CD4-positive, alpha-beta T cell (primary cell): ENCODE results near the gene RAB7A. TPM values are rescaled to one million over a fixed set of nuclear protein-coding genes. Genes with fewer than 3 reads are reported as not detected.

Experiments
- ATAC-seq: fragments of 200-7000 bp; cut with Tn5 transposase; one replicate; pipeline ENCODE4 v1.10.0; 2022; ENCODE audit warnings: mild to moderate bottlenecking; ENCODE audit not compliant: poor library complexity
- CTCF ChIA-PET: fragments of 350-600 bp; sonication (Branson Sonifier 250); formaldehyde crosslinking; loops from one replicate; lab custom pipeline; 2021; ENCODE audit warnings: antibody characterized with exemption, inconsistent platforms; lab: Charles Lee
- POLR2A ChIA-PET: fragments of 350-600 bp; sonication (Branson Sonifier 250); formaldehyde crosslinking; loops from one replicate; lab custom pipeline; 2021; ENCODE audit warnings: antibody characterized with exemption, inconsistent platforms; lab: Charles Lee
- DNase-seq, 14 experiments: peaks; one replicate each; pipeline ENCODE4 v3.0.0-alpha.2; 2013 to 2020; ENCODE audit warnings: mixed read lengths in 2 of 14
- H3K27ac ChIP-seq, 2 donors: one replicate each; pipeline versions ENCODE4 v1.5.1 to v1.7.0; 2013; ENCODE audit warnings: low read length in 2 of 2, low read depth in 1 of 2, mild to moderate bottlenecking in 1 of 2
- H3K27me3 ChIP-seq, 2 experiments: 1 replicate in 1 of 2; 2 replicates in 1 of 2; pipeline versions ENCODE4 v1.6.1 to v1.7.0; 2013; ENCODE audit warnings: low read length in 2 of 2, control low read depth in 1 of 2, mild to moderate bottlenecking in 1 of 2, moderate library complexity in 1 of 2; ENCODE audit not compliant: insufficient read depth in 2 of 2, control insufficient read depth in 1 of 2
- H3K36me3 ChIP-seq: one replicate; pipeline ENCODE4 v1.6.1; 2013; ENCODE audit warnings: low read length, control low read depth; ENCODE audit not compliant: insufficient read depth
- H3K4me1 ChIP-seq: one replicate; pipeline ENCODE4 v1.6.1; 2013; ENCODE audit warnings: low read length, control low read depth; ENCODE audit not compliant: insufficient read depth
- H3K4me3 ChIP-seq: one replicate; pipeline ENCODE4 v1.5.1; 2013; ENCODE audit warnings: mild to moderate bottlenecking, low read length, moderate library complexity
- H3K9me3 ChIP-seq, 2 experiments: 1 replicate in 1 of 2; 2 replicates in 1 of 2; pipeline versions ENCODE4 v1.6.1 to v1.7.0; 2013; ENCODE audit warnings: low read length in 2 of 2, mild to moderate bottlenecking in 2 of 2, control low read depth in 1 of 2, moderate library complexity in 1 of 2; ENCODE audit not compliant: control insufficient read depth in 1 of 2, insufficient read depth in 1 of 2
- H3K27ac Mint-ChIP-seq: one replicate; pipeline ENCODE4 v1.8.0; 2020; ENCODE audit warnings: mixed read lengths
- H3K27me3 Mint-ChIP-seq: one replicate; pipeline ENCODE4 v1.8.0; 2021; ENCODE audit warnings: mixed read lengths
- H3K36me3 Mint-ChIP-seq: one replicate; pipeline ENCODE4 v1.8.0; 2021; ENCODE audit warnings: low read depth, mixed read lengths
- H3K4me1 Mint-ChIP-seq: one replicate; pipeline ENCODE4 v1.8.0; 2021; ENCODE audit warnings: low read depth, mixed read lengths
- H3K4me3 Mint-ChIP-seq: one replicate; pipeline ENCODE4 v1.8.0; 2020; ENCODE audit warnings: mild to moderate bottlenecking, mixed read lengths
- H3K9me3 Mint-ChIP-seq: one replicate; pipeline ENCODE4 v1.8.0; 2020; ENCODE audit warnings: mixed read lengths
- intact Hi-C, 2 experiments: fragments of 100-400 bp; cut with DNase I in 1 of 2; cut with micrococcal nuclease in 1 of 2; formaldehyde crosslinking; loops; one replicate each; pipeline versions ENCODE4 v1.15.1 to v1.9.0; 2023 to 2025; cut with DNase I, micrococcal nuclease
- total RNA-seq, 174 experiments: library from RNA in 2 of 174; stranded (reverse) in 2 of 174; gene quantifications; one replicate each; pipeline ENCODE4 v1.2.3 and lab custom pipeline; 2021 to 2026
- TF ChIP-seq, protein P1 (sequence below): fragments of 200-600 bp; IDR thresholded peaks from one replicate; pipeline ENCODE4 v1.8.0; 2022; ENCODE audit warnings: antibody characterized with exemption, mild to moderate bottlenecking

RAB7A gene
- total RNA-seq, 2 experiments from 2014 or later: 113 to 121 TPM

GRCh38 chr3:128846486-128846891 is 120.5 kb downstream of the RAB7A start:
- DNase-seq: peak in 1 of 14 experiments; percentile 6
- Histone ChIP-seq H3K27ac (peak overlapping the region; percentile 7 to 18), H3K27me3 (no peaks in the 10 kb centered on the region), H3K4me3 (peak overlapping the region; percentile 58), H3K9me3 (no peaks in the 10 kb centered on the region), H3K36me3 (no peaks in the 10 kb centered on the region), H3K4me1 (peaks cover 21% of the 10 kb centered on the region)
- peak; percentile 24 for ATAC-seq
- H3K4me3 Mint-ChIP-seq: peak overlapping the region; percentile 72
- no peaks in the 10 kb centered on the region for H3K36me3 Mint-ChIP-seq
- H3K9me3 Mint-ChIP-seq: no peaks in the 10 kb centered on the region
- POLR2A ChIA-PET: interaction anchor here (0.7 to 5.0 kb wide), 7 partner anchors 33 to 229 kb away, joined by 3 to 37 read pairs (median 7); partner anchors contain the start of gene ACAD9
- TF ChIP-seq, protein P1, sequence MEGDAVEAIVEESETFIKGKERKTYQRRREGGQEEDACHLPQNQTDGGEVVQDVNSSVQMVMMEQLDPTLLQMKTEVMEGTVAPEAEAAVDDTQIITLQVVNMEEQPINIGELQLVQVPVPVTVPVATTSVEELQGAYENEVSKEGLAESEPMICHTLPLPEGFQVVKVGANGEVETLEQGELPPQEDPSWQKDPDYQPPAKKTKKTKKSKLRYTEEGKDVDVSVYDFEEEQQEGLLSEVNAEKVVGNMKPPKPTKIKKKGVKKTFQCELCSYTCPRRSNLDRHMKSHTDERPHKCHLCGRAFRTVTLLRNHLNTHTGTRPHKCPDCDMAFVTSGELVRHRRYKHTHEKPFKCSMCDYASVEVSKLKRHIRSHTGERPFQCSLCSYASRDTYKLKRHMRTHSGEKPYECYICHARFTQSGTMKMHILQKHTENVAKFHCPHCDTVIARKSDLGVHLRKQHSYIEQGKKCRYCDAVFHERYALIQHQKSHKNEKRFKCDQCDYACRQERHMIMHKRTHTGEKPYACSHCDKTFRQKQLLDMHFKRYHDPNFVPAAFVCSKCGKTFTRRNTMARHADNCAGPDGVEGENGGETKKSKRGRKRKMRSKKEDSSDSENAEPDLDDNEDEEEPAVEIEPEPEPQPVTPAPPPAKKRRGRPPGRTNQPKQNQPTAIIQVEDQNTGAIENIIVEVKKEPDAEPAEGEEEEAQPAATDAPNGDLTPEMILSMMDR: peak; percentile 41
- peaks cover 14% of the 10 kb centered on the region for H3K4me1 Mint-ChIP-seq
- peak overlapping the region; percentile 55 for H3K27ac Mint-ChIP-seq
- H3K27me3 Mint-ChIP-seq: no peaks in the 10 kb centered on the region
- CTCF ChIA-PET: interaction anchor here (0.9 to 3.7 kb wide), 15 partner anchors 10 to 238 kb away, joined by 3 to 45 read pairs (median 4); partner anchors contain the start of genes ACAD9 and RAB7A
- intact Hi-C loops: loop anchor here (1.0 to 2.0 kb wide), 5 partner anchors 62 to 229 kb away; no protein-coding TSS in a partner anchor

GRCh38 chr3:128847666-128848370 is 121.8 kb downstream of the RAB7A start:
- no peaks in the 10 kb centered on the region for H3K36me3 Mint-ChIP-seq
- Histone ChIP-seq H3K4me1 (peaks cover 21% of the 10 kb centered on the region), H3K4me3 (no peak overlapping the region), H3K27ac (no peak overlapping the region), H3K36me3 (no peaks in the 10 kb centered on the region), H3K9me3 (no peaks in the 10 kb centered on the region), H3K27me3 (no peaks in the 10 kb centered on the region)
- CTCF ChIA-PET: interaction anchor here (3.7 kb wide), 1 partner anchor 167 kb away, joined by 45 read pairs; no protein-coding TSS in a partner anchor
- no peaks in the 10 kb centered on the region for H3K9me3 Mint-ChIP-seq
- DNase-seq (no peak), ATAC-seq (no peak)
- POLR2A ChIA-PET: interaction anchor here (5.0 kb wide), 1 partner anchor 167 kb away, joined by 37 read pairs; no protein-coding TSS in a partner anchor
- intact Hi-C loops: loop anchor here (2.0 kb wide), 2 partner anchors 63 to 167 kb away; no protein-coding TSS in a partner anchor
- H3K27ac Mint-ChIP-seq: no peak overlapping the region
- H3K4me1 Mint-ChIP-seq: peaks cover 14% of the 10 kb centered on the region
- TF ChIP-seq, protein P1: no peak
- no peak overlapping the region for H3K4me3 Mint-ChIP-seq
- H3K27me3 Mint-ChIP-seq: no peaks in the 10 kb centered on the region

- H3K27me3 Mint-ChIP-seq: no peaks in the 10 kb centered on the region
- TF ChIP-seq, protein P1: no peak
- Histone ChIP-seq H3K27me3 (no peaks in the 10 kb centered on the region), H3K4me3 (no peak overlapping the region), H3K27ac (no peak overlapping the region), H3K36me3 (no peaks in the 10 kb centered on the region), H3K9me3 (peaks cover 2 to 11% of the 10 kb centered on the region in 2 experiments), H3K4me1 (peaks cover 24% of the 10 kb centered on the region)
- H3K4me1 Mint-ChIP-seq: peaks cover 14% of the 10 kb centered on the region
- ChIA-PET CTCF (no interaction called here), POLR2A (interaction anchor here (5.0 kb wide), 1 partner anchor 169 kb away, joined by 37 read pairs; no protein-coding TSS in a partner anchor)
- H3K9me3 Mint-ChIP-seq: no peaks in the 10 kb centered on the region
- H3K27ac Mint-ChIP-seq: no peak overlapping the region
- intact Hi-C loops: no loop called here
- no peaks in the 10 kb centered on the region for H3K36me3 Mint-ChIP-seq
- ATAC-seq: no peak
- no peak for DNase-seq
- no peak overlapping the region for H3K4me3 Mint-ChIP-seq
These were observed 123.0 kb downstream of the RAB7A start for GRCh38 chr3:128848936-128849335.
